Hair follicular keratinocyte (primary cell): ENCODE data around the gene CASR. TPM values are rescaled to one million over a fixed set of nuclear protein-coding genes. Genes with fewer than 3 reads are reported as not detected.

ENCODE experiments used
- total RNA-seq: library from RNA; depleted of rRNA; stranded (reverse); fragments of >200 nt; gene quantifications from 2 replicates; pipeline ENCODE4 v1.2.3, GENCODE V29; 2015

Gene CASR, protein sequence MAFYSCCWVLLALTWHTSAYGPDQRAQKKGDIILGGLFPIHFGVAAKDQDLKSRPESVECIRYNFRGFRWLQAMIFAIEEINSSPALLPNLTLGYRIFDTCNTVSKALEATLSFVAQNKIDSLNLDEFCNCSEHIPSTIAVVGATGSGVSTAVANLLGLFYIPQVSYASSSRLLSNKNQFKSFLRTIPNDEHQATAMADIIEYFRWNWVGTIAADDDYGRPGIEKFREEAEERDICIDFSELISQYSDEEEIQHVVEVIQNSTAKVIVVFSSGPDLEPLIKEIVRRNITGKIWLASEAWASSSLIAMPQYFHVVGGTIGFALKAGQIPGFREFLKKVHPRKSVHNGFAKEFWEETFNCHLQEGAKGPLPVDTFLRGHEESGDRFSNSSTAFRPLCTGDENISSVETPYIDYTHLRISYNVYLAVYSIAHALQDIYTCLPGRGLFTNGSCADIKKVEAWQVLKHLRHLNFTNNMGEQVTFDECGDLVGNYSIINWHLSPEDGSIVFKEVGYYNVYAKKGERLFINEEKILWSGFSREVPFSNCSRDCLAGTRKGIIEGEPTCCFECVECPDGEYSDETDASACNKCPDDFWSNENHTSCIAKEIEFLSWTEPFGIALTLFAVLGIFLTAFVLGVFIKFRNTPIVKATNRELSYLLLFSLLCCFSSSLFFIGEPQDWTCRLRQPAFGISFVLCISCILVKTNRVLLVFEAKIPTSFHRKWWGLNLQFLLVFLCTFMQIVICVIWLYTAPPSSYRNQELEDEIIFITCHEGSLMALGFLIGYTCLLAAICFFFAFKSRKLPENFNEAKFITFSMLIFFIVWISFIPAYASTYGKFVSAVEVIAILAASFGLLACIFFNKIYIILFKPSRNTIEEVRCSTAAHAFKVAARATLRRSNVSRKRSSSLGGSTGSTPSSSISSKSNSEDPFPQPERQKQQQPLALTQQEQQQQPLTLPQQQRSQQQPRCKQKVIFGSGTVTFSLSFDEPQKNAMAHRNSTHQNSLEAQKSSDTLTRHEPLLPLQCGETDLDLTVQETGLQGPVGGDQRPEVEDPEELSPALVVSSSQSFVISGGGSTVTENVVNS
- not detected in 2 replicates for total RNA-seq

DNA sequence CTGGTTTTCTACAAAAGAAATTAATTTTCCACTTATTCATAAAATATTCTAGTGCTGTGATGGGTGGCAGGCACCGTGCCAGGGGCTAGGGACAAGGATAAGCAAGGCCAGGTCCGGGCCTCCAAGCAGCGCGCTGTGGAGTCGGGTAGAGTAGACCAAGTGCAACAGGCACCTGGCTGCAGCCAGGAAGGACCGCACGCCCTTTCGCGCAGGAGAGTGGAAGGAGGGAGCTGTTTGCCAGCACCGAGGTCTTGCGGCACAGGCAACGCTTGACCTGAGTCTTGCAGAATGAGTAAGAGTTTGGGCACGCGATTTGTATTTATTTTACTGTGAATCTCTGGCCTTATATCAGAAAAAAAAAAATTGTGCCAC is at the start of gene CASR:
Gene CASR (plus strand): TSS at position 148 of the 372 bp plus-strand sequence. CDS start 70,522 bp downstream, outside the sequence.

DNA sequence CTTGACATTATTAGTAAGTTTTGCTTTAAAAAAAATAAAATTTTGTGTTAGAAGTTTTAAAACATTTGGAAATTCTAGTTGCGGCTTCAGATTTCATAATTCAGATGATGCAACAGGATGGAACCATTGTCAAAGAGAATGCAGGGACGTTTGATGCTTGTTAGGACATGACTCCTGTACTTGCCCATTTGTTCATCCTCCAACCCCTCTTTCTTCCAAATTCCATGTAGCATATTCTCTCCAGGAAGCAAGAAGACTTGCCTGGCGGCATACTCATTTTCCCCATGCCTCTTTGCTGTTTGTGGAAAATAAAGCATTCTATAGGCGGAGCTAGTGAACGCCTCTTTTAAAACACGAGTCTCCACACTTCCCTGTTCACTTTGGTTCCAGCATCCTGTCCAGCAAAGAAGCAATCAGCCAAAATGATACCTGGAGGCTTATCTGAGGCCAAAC is 141.4 kb downstream of the CASR start, which contains the start of gene CSTA:
Gene CSTA (plus strand): TSS at position 378 of the 453 bp plus-strand sequence. CDS start 45 bp downstream, at position 423.

Other genes starting within 250 kb of the CASR start
- 0.42 and 0.55 TPM in 2 replicates for gene ILDR1, start 161.4 kb upstream of the CASR start, total RNA-seq
- 0.16 TPM in 1 of 2 replicates, not detected in the other for gene CD86, start 128.3 kb upstream of the CASR start, total RNA-seq
- gene CSTA, start 141.6 kb downstream of the CASR start, total RNA-seq: 486 and 754 TPM in 2 replicates
- gene MIX23, start 199.6 kb downstream of the CASR start, total RNA-seq: 17.5 and 31.5 TPM in 2 replicates
- gene FAM162A, start 200.5 kb downstream of the CASR start, total RNA-seq: 32.1 and 44.3 TPM in 2 replicates
- 1.8 and 2.0 TPM in 2 replicates for gene WDR5B, start 232.4 kb downstream of the CASR start, total RNA-seq